ENCODE data around the gene U2AF2.

DNA sequence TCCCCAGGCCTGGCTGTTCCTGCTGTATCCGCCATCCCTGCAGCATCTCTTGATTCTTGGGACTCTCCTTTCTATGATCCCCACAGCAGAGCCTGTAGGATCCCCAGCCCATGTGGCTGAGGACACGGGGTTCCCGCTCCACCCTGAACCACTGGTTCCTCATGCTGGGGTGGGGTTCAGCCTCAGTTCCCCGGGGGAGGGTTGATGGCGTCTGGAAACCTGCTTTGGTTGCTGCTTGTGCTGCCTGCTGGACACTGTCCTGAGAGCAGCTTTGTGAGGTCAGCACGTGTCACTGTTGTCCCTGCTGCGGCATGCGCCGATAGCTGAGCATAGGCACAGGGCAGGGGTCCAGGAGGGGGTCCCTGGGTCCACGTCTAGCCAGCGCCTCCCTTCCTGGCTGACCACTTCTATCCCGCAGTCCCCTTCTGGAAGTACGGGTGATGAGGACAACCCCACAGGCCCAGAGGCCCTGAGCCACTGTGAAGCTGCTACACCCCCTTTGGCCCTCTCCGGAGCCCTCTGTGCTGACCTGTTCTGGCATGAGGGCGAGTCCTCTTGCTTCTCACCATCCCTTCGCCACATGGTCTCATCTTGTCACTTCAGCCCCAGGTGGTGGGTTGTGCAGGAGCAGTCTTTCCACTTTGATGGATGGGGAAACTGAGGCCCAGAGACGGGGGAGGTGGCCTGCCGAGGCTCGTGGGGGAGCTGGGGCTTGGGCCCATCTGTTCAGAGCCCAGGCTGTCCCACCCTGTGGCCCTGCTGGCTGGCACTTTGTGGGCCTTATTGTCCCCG, 25.7 kb downstream of the U2AF2 start:
- TF ChIP-seq EZH2 (IDR thresholded peaks at IDR 0.05; ENCODE audit: low read length): no peak
- TF ChIP-seq, protein P1, sequence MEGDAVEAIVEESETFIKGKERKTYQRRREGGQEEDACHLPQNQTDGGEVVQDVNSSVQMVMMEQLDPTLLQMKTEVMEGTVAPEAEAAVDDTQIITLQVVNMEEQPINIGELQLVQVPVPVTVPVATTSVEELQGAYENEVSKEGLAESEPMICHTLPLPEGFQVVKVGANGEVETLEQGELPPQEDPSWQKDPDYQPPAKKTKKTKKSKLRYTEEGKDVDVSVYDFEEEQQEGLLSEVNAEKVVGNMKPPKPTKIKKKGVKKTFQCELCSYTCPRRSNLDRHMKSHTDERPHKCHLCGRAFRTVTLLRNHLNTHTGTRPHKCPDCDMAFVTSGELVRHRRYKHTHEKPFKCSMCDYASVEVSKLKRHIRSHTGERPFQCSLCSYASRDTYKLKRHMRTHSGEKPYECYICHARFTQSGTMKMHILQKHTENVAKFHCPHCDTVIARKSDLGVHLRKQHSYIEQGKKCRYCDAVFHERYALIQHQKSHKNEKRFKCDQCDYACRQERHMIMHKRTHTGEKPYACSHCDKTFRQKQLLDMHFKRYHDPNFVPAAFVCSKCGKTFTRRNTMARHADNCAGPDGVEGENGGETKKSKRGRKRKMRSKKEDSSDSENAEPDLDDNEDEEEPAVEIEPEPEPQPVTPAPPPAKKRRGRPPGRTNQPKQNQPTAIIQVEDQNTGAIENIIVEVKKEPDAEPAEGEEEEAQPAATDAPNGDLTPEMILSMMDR (optimal IDR thresholded peaks at IDR 0.05 in 1 of 3, IDR thresholded peaks at IDR 0.05 in 1 of 3, conservative IDR thresholded peaks at IDR 0.05 in 1 of 3; ENCODE audit: extremely low read depth in 1 of 3, insufficient read depth in 2 of 3, low read length in 3 of 3): no peak

All from keratinocyte (primary cell).